ENCODE data around the gene NNMT. TPM values are rescaled to one million over a fixed set of nuclear protein-coding genes. Genes with fewer than 3 reads are reported as not detected.

Gene NNMT
- total RNA-seq, 1 experiment from 2014 or later: not detected

DNA sequence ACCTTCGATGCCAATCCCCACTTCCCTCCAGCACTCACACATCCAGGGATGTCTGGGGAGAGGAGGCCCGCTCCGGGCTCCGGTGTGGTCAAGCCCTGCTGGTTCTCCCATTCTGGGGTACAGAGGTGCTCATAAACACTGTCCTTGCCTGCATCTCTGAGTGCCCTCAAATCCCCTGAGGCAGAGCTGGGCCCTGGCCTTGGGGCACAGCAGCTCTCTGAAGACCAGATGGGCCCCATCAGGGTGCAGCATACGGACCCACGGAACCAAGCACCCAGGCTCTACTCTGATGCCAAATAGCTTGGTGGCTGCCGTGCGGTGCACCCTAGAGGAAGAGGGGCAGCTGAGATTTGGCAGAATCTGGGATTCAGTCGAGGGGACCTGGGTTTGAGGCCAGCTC lies 35.7 kb upstream of the NNMT start:
- Mint-ChIP-seq H3K27ac (no peak overlapping the region), H3K36me3 (ENCODE audit: insufficient read depth in 1 of 3, low read depth in 3 of 3) (no peaks in the 10 kb centered on the region), H3K27me3 (ENCODE audit: low read depth) (peaks cover 4% of the 10 kb centered on the region), H3K4me1 (peaks cover 7 to 20% of the 10 kb centered on the region in 2 experiments), H3K9me3 (no peaks in the 10 kb centered on the region), H3K4me3 (no peak overlapping the region)
- Histone ChIP-seq H3K14ac (ENCODE audit: insufficient read depth, low read length) (no peak overlapping the region), H2BK15ac (ENCODE audit: low read depth, low read length) (no peak overlapping the region), H3T11ph (ENCODE audit: low read length) (no peak overlapping the region), H3K27me3 (ENCODE audit: insufficient read depth, low read length) (no peaks in the 10 kb centered on the region), H3K9me3 (ENCODE audit: control insufficient read depth, low read depth, low read length) (no peaks in the 10 kb centered on the region), H4K5ac (ENCODE audit: insufficient read length, low read depth, low read length) (no peak overlapping the region), H3K18ac (ENCODE audit: insufficient read length, low read depth, low read length) (no peak overlapping the region), H2BK5ac (ENCODE audit: insufficient read length, low read length) (no peak overlapping the region), H2BK20ac (ENCODE audit: low read depth, low read length, poor library complexity, severe bottlenecking) (no peak overlapping the region), H3K23me2 (ENCODE audit: insufficient read length, low read depth, low read length, poor library complexity, severe bottlenecking) (no peaks in the 10 kb centered on the region), H2BK12ac (ENCODE audit: insufficient read length, low read depth, low read length) (no peak overlapping the region), H2AK5ac (ENCODE audit: insufficient read length, low read length) (no peak overlapping the region), H2BK120ac (ENCODE audit: low read depth, low read length, poor library complexity, severe bottlenecking) (no peak overlapping the region), H3K79me1 (ENCODE audit: insufficient read depth, low read depth, low read length, poor library complexity, severe bottlenecking) (no peaks in the 10 kb centered on the region), H3K27ac (ENCODE audit: insufficient read length, low read depth, low read length) (no peak overlapping the region), H3K56ac (ENCODE audit: insufficient read length, low read depth, low read length) (no peak overlapping the region), H2AFZ (ENCODE audit: low read length) (no peak overlapping the region), H3K4me1 (ENCODE audit: insufficient read depth, low read length) (no peaks in the 10 kb centered on the region; the same call in 1 of the 2 replicates), H3K4ac (ENCODE audit: low read depth, low read length) (no peak overlapping the region), H3K9ac (ENCODE audit: extremely low read depth, insufficient read length, low read length) (no peak overlapping the region), H3K23ac (ENCODE audit: insufficient read length, low read depth, low read length) (no peak overlapping the region), H4K91ac (ENCODE audit: insufficient read length, low read depth, low read length) (no peak overlapping the region), H4K20me1 (ENCODE audit: control insufficient read depth, insufficient read depth, insufficient read length) (no peaks in the 10 kb centered on the region), H3K4me2 (ENCODE audit: insufficient read depth, insufficient read length, low read length) (no peak overlapping the region), H3K79me2 (ENCODE audit: insufficient read depth, low read length) (no peaks in the 10 kb centered on the region), H4K8ac (replicated peaks; ENCODE audit: insufficient read length, low read depth, low read length) (no peak overlapping the region)
- no CpG with 5 or more reads among the region's 9 CpGs for WGBS (ENCODE audit: extremely low coverage, insufficient read length, low lambda C conversion rate)
- TF ChIP-seq, protein P1, sequence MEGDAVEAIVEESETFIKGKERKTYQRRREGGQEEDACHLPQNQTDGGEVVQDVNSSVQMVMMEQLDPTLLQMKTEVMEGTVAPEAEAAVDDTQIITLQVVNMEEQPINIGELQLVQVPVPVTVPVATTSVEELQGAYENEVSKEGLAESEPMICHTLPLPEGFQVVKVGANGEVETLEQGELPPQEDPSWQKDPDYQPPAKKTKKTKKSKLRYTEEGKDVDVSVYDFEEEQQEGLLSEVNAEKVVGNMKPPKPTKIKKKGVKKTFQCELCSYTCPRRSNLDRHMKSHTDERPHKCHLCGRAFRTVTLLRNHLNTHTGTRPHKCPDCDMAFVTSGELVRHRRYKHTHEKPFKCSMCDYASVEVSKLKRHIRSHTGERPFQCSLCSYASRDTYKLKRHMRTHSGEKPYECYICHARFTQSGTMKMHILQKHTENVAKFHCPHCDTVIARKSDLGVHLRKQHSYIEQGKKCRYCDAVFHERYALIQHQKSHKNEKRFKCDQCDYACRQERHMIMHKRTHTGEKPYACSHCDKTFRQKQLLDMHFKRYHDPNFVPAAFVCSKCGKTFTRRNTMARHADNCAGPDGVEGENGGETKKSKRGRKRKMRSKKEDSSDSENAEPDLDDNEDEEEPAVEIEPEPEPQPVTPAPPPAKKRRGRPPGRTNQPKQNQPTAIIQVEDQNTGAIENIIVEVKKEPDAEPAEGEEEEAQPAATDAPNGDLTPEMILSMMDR (conservative IDR thresholded peaks at IDR 0.05): no peak
- no peak for DNase-seq
